OCI-LY1 (cell line): Measurements from ENCODE around the gene ATF2.

Source experiments
- H2AFZ ChIP-seq: fragments of 200-600 bp; sonication (generic), shearing (Covaris generic); 2 replicates; pipeline ENCODE4 v1.6.0; 2014; ENCODE audit warnings: antibody characterized with exemption, mild to moderate bottlenecking, low read length
- H3F3A ChIP-seq: fragments of 200-600 bp; sonication (generic), shearing (Covaris generic); 2 replicates; pipeline ENCODE4 v1.6.0; 2014; ENCODE audit warnings: mild to moderate bottlenecking, antibody characterized with exemption, low read length, moderate library complexity; ENCODE audit not compliant: insufficient read depth
- H3K27ac ChIP-seq: fragments of 200-600 bp; sonication (generic); 2 replicates; pipeline ENCODE4 v1.5.1; 2014; ENCODE audit warnings: low read length, mixed run types, mild to moderate bottlenecking, low read depth; ENCODE audit not compliant: poor library complexity, severe bottlenecking
- H3K27me3 ChIP-seq: fragments of 200-600 bp; sonication (generic); 2 replicates; pipeline ENCODE4 v1.6.0; 2014; ENCODE audit warnings: antibody characterized with exemption, mild to moderate bottlenecking, low read length, moderate library complexity; ENCODE audit not compliant: insufficient read depth
- H3K36me3 ChIP-seq: fragments of 200-600 bp; sonication (generic); 2 replicates; pipeline ENCODE4 v1.6.1; 2014; ENCODE audit warnings: mild to moderate bottlenecking, antibody characterized with exemption, low read length, moderate library complexity, mixed read lengths; ENCODE audit not compliant: insufficient read depth
- H3K4me1 ChIP-seq: fragments of 200-600 bp; sonication (generic); 2 replicates; pipeline ENCODE4 v1.5.1; 2014; ENCODE audit warnings: mild to moderate bottlenecking, low read length, moderate library complexity; ENCODE audit not compliant: insufficient read depth, severe bottlenecking
- H3K4me2 ChIP-seq: fragments of 200-600 bp; sonication (generic), shearing (Covaris generic); 2 replicates; pipeline ENCODE4 v1.6.1; 2014; ENCODE audit warnings: low read length
- H3K4me3 ChIP-seq: fragments of 200-600 bp; sonication (generic); 2 replicates; pipeline ENCODE4 v1.5.1; 2014; ENCODE audit warnings: low read length, low read depth, mild to moderate bottlenecking, mixed read lengths; ENCODE audit not compliant: poor library complexity, severe bottlenecking
- H3K79me2 ChIP-seq: fragments of 200-600 bp; shearing (Covaris generic); 2 replicates; pipeline ENCODE4 v1.6.1; 2016; ENCODE audit warnings: mixed run types, low read length, mixed read lengths; ENCODE audit not compliant: insufficient read depth
- H3K9ac ChIP-seq: fragments of 200-600 bp; sonication (generic), shearing (Covaris generic); 2 replicates; pipeline ENCODE4 v1.6.1; 2014; ENCODE audit warnings: mild to moderate bottlenecking, low read length, mixed read lengths
- H3K9me2 ChIP-seq: fragments of 200-600 bp; sonication (generic), shearing (Covaris generic); 2 replicates; pipeline ENCODE4 v1.6.1; 2014; ENCODE audit warnings: low read depth, mild to moderate bottlenecking, low read length, mixed read lengths
- H3K9me3 ChIP-seq: fragments of 200-600 bp; shearing (Covaris generic); 2 replicates; pipeline ENCODE4 v1.6.1; 2014; ENCODE audit warnings: low read length, mixed read lengths
- H4K20me1 ChIP-seq: fragments of 200-600 bp; sonication (generic), shearing (Covaris generic); 2 replicates; pipeline ENCODE4 v1.6.0; 2016; ENCODE audit warnings: mild to moderate bottlenecking, low read length; ENCODE audit not compliant: insufficient read depth
- CTCF ChIP-seq: fragments of 200-600 bp; sonication (generic), shearing (Covaris generic); IDR thresholded peaks from 2 replicates; pipeline ENCODE4 v1.5.1; 2017; ENCODE audit warnings: mild to moderate bottlenecking, antibody characterized with exemption, low read length, moderate library complexity, mixed read lengths
- EZH2 ChIP-seq: fragments of 200-600 bp; sonication (generic), shearing (Covaris generic); IDR thresholded peaks from 2 replicates; pipeline ENCODE4 v1.8.0; 2017; ENCODE audit warnings: borderline replicate concordance, mixed run types, mild to moderate bottlenecking, antibody characterized with exemption, low read length, moderate library complexity, mixed read lengths

The ATF2 gene

GRCh38 chr2:175167076-175167791, 769 bp downstream of the ATF2 start:
- TF ChIP-seq CTCF (no peak), EZH2 (no peak)
- peak overlapping the region; percentile 38; the same call in 1 of the 2 replicates for H2AFZ ChIP-seq
- peaks cover 2% of the 10 kb centered on the region; the same call in 1 of the 2 replicates for H3K36me3 ChIP-seq
- H4K20me1 ChIP-seq = no peaks in the 10 kb centered on the region
- no peaks in the 10 kb centered on the region for H3K9me3 ChIP-seq
- H3K27ac ChIP-seq = peak overlapping the region; percentile 63
- H3K4me1 ChIP-seq = peaks cover 29% of the 10 kb centered on the region
- H3F3A ChIP-seq = no peaks in the 10 kb centered on the region
- no peaks in the 10 kb centered on the region for H3K27me3 ChIP-seq
- H3K4me3 ChIP-seq = peak overlapping the region; percentile 98
- no peaks in the 10 kb centered on the region for H3K9me2 ChIP-seq
- peak overlapping the region; percentile 78 for H3K4me2 ChIP-seq
- peak overlapping the region; percentile 91 for H3K9ac ChIP-seq
- peaks cover 54% of the 10 kb centered on the region for H3K79me2 ChIP-seq

GRCh38 chr2:175166216-175166824, 1.7 kb downstream of the ATF2 start:
- Histone ChIP-seq H3K4me1 (peaks cover 29% of the 10 kb centered on the region), H3K9me3 (no peaks in the 10 kb centered on the region), H3K4me2 (peak overlapping the region; percentile 78), H3K4me3 (peak overlapping the region; percentile 98), H3K27me3 (no peaks in the 10 kb centered on the region), H3K36me3 (peaks cover 6% of the 10 kb centered on the region; the same call in 1 of the 2 replicates), H4K20me1 (no peaks in the 10 kb centered on the region), H3K27ac (peak overlapping the region; percentile 63), H2AFZ (no peak overlapping the region), H3K79me2 (peaks cover 63% of the 10 kb centered on the region), H3K9me2 (no peaks in the 10 kb centered on the region), H3F3A (no peaks in the 10 kb centered on the region), H3K9ac (peak overlapping the region; percentile 91)
- no peak for TF ChIP-seq EZH2
- no peak for TF ChIP-seq CTCF

- H3K9ac ChIP-seq = no peak overlapping the region
- H4K20me1 ChIP-seq = no peaks in the 10 kb centered on the region
- no peak for TF ChIP-seq CTCF
- TF ChIP-seq EZH2 = no peak
- H3K9me3 ChIP-seq = no peaks in the 10 kb centered on the region
- peaks cover 84% of the 10 kb centered on the region for H3K79me2 ChIP-seq
- no peaks in the 10 kb centered on the region for H3K27me3 ChIP-seq
- no peak overlapping the region for H2AFZ ChIP-seq
- no peak overlapping the region for H3K4me2 ChIP-seq
- no peaks in the 10 kb centered on the region for H3F3A ChIP-seq
- H3K4me1 ChIP-seq = peaks cover 19% of the 10 kb centered on the region
- H3K9me2 ChIP-seq = no peaks in the 10 kb centered on the region
- peaks cover 6% of the 10 kb centered on the region; the same call in 1 of the 2 replicates for H3K36me3 ChIP-seq
- no peak overlapping the region for H3K4me3 ChIP-seq
- no peak overlapping the region for H3K27ac ChIP-seq
These were observed 3.8 kb downstream of the ATF2 start for GRCh38 chr2:175164235-175164634.
